Measurements from ENCODE around the gene KAZN.

- TF ChIP-seq EZH2 (IDR thresholded peaks at IDR 0.05; ENCODE audit: low read depth) (no peak), CTCF (conservative IDR thresholded peaks at IDR 0.05) (0 out of 2 replicates have a peak, but pooled peaks have one; percentile 15)
These were observed 252.1 kb downstream of the KAZN start for GRCh38 chr1:14850563-14850962.
